CMK (cell line): ENCODE measurements around the gene VGLL4.
"Not testable (repeated sequence)": the region's sequence is repeated elsewhere in the genome, so short reads cannot be mapped to it uniquely, and the experiment has no call there.

Source experiments
- DNase-seq: peaks from one replicate; pipeline ENCODE4 v3.0.0-alpha.2; 2010; ENCODE audit warnings: low read depth

Gene VGLL4

GRCh38 chr3:11583638-11584046 lies 60.1 kb downstream of the VGLL4 start:
- no peak for DNase-seq

GRCh38 chr3:11583235-11583634 lies 60.5 kb downstream of the VGLL4 start:
- no peak for DNase-seq

- no peak for DNase-seq
These were observed 61.3 kb downstream of the VGLL4 start for GRCh38 chr3:11582191-11582968.

GRCh38 chr3:11581237-11582190 lies 62.2 kb downstream of the VGLL4 start:
- DNase-seq: no peak

GRCh38 chr3:11580645-11581044 lies 63.1 kb downstream of the VGLL4 start:
- no peak for DNase-seq

- DNase-seq: no peak
These were observed 65.5 kb downstream of the VGLL4 start for GRCh38 chr3:11578169-11578568.

- DNase-seq: no peak
These were observed 67.3 kb downstream of the VGLL4 start for GRCh38 chr3:11576453-11576852.

GRCh38 chr3:11575677-11576076 lies 68.0 kb downstream of the VGLL4 start:
- no peak for DNase-seq

GRCh38 chr3:11574981-11575669 lies 68.6 kb downstream of the VGLL4 start:
- DNase-seq: no peak

- DNase-seq: not testable (repeated sequence)
These were observed 71.1 kb downstream of the VGLL4 start for GRCh38 chr3:11572660-11573059.

- DNase-seq: no peak
These were observed 72.8 kb downstream of the VGLL4 start for GRCh38 chr3:11570789-11571495.

- DNase-seq: no peak
These were observed 73.5 kb downstream of the VGLL4 start for GRCh38 chr3:11570251-11570650.

- no peak for DNase-seq
These were observed 74.5 kb downstream of the VGLL4 start for GRCh38 chr3:11569156-11569741.

GRCh38 chr3:11568503-11569155 lies 75.1 kb downstream of the VGLL4 start:
- DNase-seq: no peak

- DNase-seq: no peak
These were observed 75.9 kb downstream of the VGLL4 start for GRCh38 chr3:11567516-11568467.

- no peak for DNase-seq
These were observed 76.8 kb downstream of the VGLL4 start for GRCh38 chr3:11566916-11567315.

GRCh38 chr3:11566478-11566877 lies 77.2 kb downstream of the VGLL4 start:
- DNase-seq: no peak

GRCh38 chr3:11565932-11566331 lies 77.8 kb downstream of the VGLL4 start:
- no peak for DNase-seq

- DNase-seq: no peak
These were observed 78.2 kb downstream of the VGLL4 start for GRCh38 chr3:11565492-11565891.

GRCh38 chr3:11565072-11565471 lies 78.6 kb downstream of the VGLL4 start:
- no peak for DNase-seq
